ENCODE results near the gene SCN4B. TPM values are rescaled to one million over a fixed set of nuclear protein-coding genes. Genes with fewer than 3 reads are reported as not detected.

SCN4B gene
- total RNA-seq, 1 donor from 2014 or later, result 0.42 TPM

GRCh38 chr11:118111019-118111743, 41.4 kb downstream of the SCN4B start:
- H3K9me3 Mint-ChIP-seq (ENCODE audit: low read depth), result no peaks in the 10 kb centered on the region
- no peak overlapping the region for H3K4me3 Mint-ChIP-seq (ENCODE audit: unreplicated experiment)

GRCh38 chr11:118109231-118109630, 43.4 kb downstream of the SCN4B start:
- peaks cover 18% of the 10 kb centered on the region for H3K27me3 Mint-ChIP-seq (ENCODE audit: low read depth)
- H3K36me3 Mint-ChIP-seq (ENCODE audit: low read depth), result no peaks in the 10 kb centered on the region
- peak; percentile 41 for DNase-seq (ENCODE audit: low spot score)
- H3K9me3 Mint-ChIP-seq (ENCODE audit: low read depth), result no peaks in the 10 kb centered on the region
- H3K4me1 Mint-ChIP-seq (ENCODE audit: low read depth), result peaks cover 6% of the 10 kb centered on the region
- no peak overlapping the region for H3K4me3 Mint-ChIP-seq (ENCODE audit: unreplicated experiment)
- H3K27ac Mint-ChIP-seq (ENCODE audit: unreplicated experiment), result no peak overlapping the region
- no peak for TF ChIP-seq CTCF (IDR thresholded peaks at IDR 0.05)

More at GRCh38 chr11:118111019-118111743, 41.4 kb downstream of the SCN4B start:
- Mint-ChIP-seq H3K27me3 (ENCODE audit: low read depth) (peaks cover 26% of the 10 kb centered on the region), H3K27ac (ENCODE audit: unreplicated experiment) (no peak overlapping the region), H3K4me1 (ENCODE audit: low read depth) (peaks cover 6% of the 10 kb centered on the region), H3K36me3 (ENCODE audit: low read depth) (no peaks in the 10 kb centered on the region)
- no peak for DNase-seq (ENCODE audit: low spot score)
- TF ChIP-seq CTCF (IDR thresholded peaks at IDR 0.05), result no peak

GRCh38 chr11:118108513-118108912, 44.1 kb downstream of the SCN4B start:
- H3K27me3 Mint-ChIP-seq (ENCODE audit: low read depth), result peaks cover 19% of the 10 kb centered on the region
- no peak overlapping the region for H3K27ac Mint-ChIP-seq (ENCODE audit: unreplicated experiment)
- H3K4me1 Mint-ChIP-seq (ENCODE audit: low read depth), result peaks cover 6% of the 10 kb centered on the region
- TF ChIP-seq CTCF (IDR thresholded peaks at IDR 0.05), result no peak
- no peak overlapping the region for H3K4me3 Mint-ChIP-seq (ENCODE audit: unreplicated experiment)
- DNase-seq (ENCODE audit: low spot score), result peak; percentile 34
- H3K9me3 Mint-ChIP-seq (ENCODE audit: low read depth), result no peaks in the 10 kb centered on the region
- H3K36me3 Mint-ChIP-seq (ENCODE audit: low read depth), result no peaks in the 10 kb centered on the region

GRCh38 chr11:118106789-118107335, 45.8 kb downstream of the SCN4B start:
- no peak for DNase-seq (ENCODE audit: low spot score)
- Mint-ChIP-seq H3K4me1 (ENCODE audit: low read depth) (peaks cover 6% of the 10 kb centered on the region), H3K27me3 (ENCODE audit: low read depth) (peaks cover 16% of the 10 kb centered on the region), H3K27ac (ENCODE audit: unreplicated experiment) (no peak overlapping the region), H3K36me3 (ENCODE audit: low read depth) (no peaks in the 10 kb centered on the region), H3K9me3 (ENCODE audit: low read depth) (no peaks in the 10 kb centered on the region), H3K4me3 (ENCODE audit: unreplicated experiment) (no peak overlapping the region)
- TF ChIP-seq CTCF (IDR thresholded peaks at IDR 0.05), result no peak

- Mint-ChIP-seq H3K27ac (ENCODE audit: unreplicated experiment) (no peak overlapping the region), H3K4me3 (ENCODE audit: unreplicated experiment) (no peak overlapping the region), H3K36me3 (ENCODE audit: low read depth) (no peaks in the 10 kb centered on the region), H3K27me3 (ENCODE audit: low read depth) (peaks cover 21% of the 10 kb centered on the region), H3K9me3 (ENCODE audit: low read depth) (no peaks in the 10 kb centered on the region), H3K4me1 (ENCODE audit: low read depth) (peaks cover 6% of the 10 kb centered on the region)
- TF ChIP-seq CTCF (IDR thresholded peaks at IDR 0.05), result no peak
- DNase-seq (ENCODE audit: low spot score), result no peak
Measured at GRCh38 chr11:118105657-118106305, 46.8 kb downstream of the SCN4B start.

Data from chondrocyte (in vitro differentiated cells).